ENCODE results near the gene DNAI1.

The DNAI1 gene

DNA sequence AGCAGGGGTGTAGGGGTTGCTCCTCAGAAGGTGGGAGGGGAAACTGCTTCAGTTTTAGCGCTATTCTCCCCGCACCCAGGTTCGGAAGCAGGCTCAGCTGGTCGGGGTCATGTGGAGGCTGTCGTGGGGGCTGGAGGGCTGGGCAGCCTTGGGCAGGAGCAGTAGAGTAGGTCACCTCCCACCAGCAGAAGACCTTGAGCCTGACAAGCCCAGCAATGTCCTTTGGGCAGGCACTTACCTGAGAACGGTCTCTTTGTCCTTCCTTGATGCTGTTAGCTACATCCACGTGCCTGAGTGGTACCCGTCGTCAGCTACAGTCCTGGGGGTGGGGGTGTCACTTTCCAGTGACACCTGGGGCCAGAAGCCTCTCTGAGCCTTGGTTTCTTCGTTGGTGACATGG is 43.9 kb downstream of the DNAI1 start:
- Histone ChIP-seq H3K27me3 (ENCODE audit: insufficient read depth, poor library complexity, severe bottlenecking) (peaks cover 6% of the 10 kb centered on the region), H3K4me3 (replicated peaks; ENCODE audit: insufficient read depth, low read length) (no peak overlapping the region), H3K27ac (replicated peaks) (no peak overlapping the region)
- no peak for DNase-seq (ENCODE audit: low read depth in 1 of 2, low spot score in 1 of 2)
- TF ChIP-seq, protein P1, sequence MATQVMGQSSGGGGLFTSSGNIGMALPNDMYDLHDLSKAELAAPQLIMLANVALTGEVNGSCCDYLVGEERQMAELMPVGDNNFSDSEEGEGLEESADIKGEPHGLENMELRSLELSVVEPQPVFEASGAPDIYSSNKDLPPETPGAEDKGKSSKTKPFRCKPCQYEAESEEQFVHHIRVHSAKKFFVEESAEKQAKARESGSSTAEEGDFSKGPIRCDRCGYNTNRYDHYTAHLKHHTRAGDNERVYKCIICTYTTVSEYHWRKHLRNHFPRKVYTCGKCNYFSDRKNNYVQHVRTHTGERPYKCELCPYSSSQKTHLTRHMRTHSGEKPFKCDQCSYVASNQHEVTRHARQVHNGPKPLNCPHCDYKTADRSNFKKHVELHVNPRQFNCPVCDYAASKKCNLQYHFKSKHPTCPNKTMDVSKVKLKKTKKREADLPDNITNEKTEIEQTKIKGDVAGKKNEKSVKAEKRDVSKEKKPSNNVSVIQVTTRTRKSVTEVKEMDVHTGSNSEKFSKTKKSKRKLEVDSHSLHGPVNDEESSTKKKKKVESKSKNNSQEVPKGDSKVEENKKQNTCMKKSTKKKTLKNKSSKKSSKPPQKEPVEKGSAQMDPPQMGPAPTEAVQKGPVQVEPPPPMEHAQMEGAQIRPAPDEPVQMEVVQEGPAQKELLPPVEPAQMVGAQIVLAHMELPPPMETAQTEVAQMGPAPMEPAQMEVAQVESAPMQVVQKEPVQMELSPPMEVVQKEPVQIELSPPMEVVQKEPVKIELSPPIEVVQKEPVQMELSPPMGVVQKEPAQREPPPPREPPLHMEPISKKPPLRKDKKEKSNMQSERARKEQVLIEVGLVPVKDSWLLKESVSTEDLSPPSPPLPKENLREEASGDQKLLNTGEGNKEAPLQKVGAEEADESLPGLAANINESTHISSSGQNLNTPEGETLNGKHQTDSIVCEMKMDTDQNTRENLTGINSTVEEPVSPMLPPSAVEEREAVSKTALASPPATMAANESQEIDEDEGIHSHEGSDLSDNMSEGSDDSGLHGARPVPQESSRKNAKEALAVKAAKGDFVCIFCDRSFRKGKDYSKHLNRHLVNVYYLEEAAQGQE (IDR thresholded peaks at IDR 0.05; ENCODE audit: insufficient replicate concordance, low read depth), result no peak
- no peak for TF ChIP-seq POLR2AphosphoS5 (IDR thresholded peaks at IDR 0.05; ENCODE audit: low read depth)
- no peak for TF ChIP-seq CTCF (IDR thresholded peaks at IDR 0.05; ENCODE audit: insufficient read depth, low read length)
- TF ChIP-seq SPI1 (IDR thresholded peaks at IDR 0.05; ENCODE audit: borderline replicate concordance, low read depth), result no peak
- no peak for TF ChIP-seq GABPA (IDR thresholded peaks at IDR 0.05; ENCODE audit: low read depth)

- no peak for TF ChIP-seq POLR2AphosphoS5 (IDR thresholded peaks at IDR 0.05; ENCODE audit: low read depth)
- TF ChIP-seq SPI1 (IDR thresholded peaks at IDR 0.05; ENCODE audit: borderline replicate concordance, low read depth), result no peak
- TF ChIP-seq, protein P1 (IDR thresholded peaks at IDR 0.05; ENCODE audit: insufficient replicate concordance, low read depth), result no peak
- no peak for TF ChIP-seq CTCF (IDR thresholded peaks at IDR 0.05; ENCODE audit: insufficient read depth, low read length)
- TF ChIP-seq GABPA (IDR thresholded peaks at IDR 0.05; ENCODE audit: low read depth), result no peak
- no peak overlapping the region for H3K27ac ChIP-seq (replicated peaks)
- H3K27me3 ChIP-seq (ENCODE audit: insufficient read depth, poor library complexity, severe bottlenecking), result peaks cover 5% of the 10 kb centered on the region
- no peak overlapping the region for H3K4me3 ChIP-seq (replicated peaks; ENCODE audit: insufficient read depth, low read length)
- DNase-seq (ENCODE audit: low read depth in 1 of 2, low spot score in 1 of 2), result no peak
Observed at GRCh38 chr9:34502891-34503290, 44.3 kb downstream of the DNAI1 start.

GRCh38 chr9:34503406-34503805 is 44.8 kb downstream of the DNAI1 start:
- DNase-seq (ENCODE audit: low read depth in 1 of 2, low spot score in 1 of 2), result no peak
- TF ChIP-seq CTCF (IDR thresholded peaks at IDR 0.05; ENCODE audit: insufficient read depth, low read length) (no peak), POLR2AphosphoS5 (IDR thresholded peaks at IDR 0.05; ENCODE audit: low read depth) (no peak), GABPA (IDR thresholded peaks at IDR 0.05; ENCODE audit: low read depth) (no peak)
- TF ChIP-seq, protein P1 (IDR thresholded peaks at IDR 0.05; ENCODE audit: insufficient replicate concordance, low read depth), result no peak
- peaks cover 4% of the 10 kb centered on the region for H3K27me3 ChIP-seq (ENCODE audit: insufficient read depth, poor library complexity, severe bottlenecking)
- no peak overlapping the region for H3K27ac ChIP-seq (replicated peaks)
- no peak overlapping the region for H3K4me3 ChIP-seq (replicated peaks; ENCODE audit: insufficient read depth, low read length)
